ELR (cell line): ENCODE results near the gene SEC14L1.

ENCODE experiments used
- DNase-seq: peaks from one replicate; pipeline ENCODE4 v3.0.0-alpha.2; 2015; ENCODE audit warnings: low read depth

Gene SEC14L1

DNA sequence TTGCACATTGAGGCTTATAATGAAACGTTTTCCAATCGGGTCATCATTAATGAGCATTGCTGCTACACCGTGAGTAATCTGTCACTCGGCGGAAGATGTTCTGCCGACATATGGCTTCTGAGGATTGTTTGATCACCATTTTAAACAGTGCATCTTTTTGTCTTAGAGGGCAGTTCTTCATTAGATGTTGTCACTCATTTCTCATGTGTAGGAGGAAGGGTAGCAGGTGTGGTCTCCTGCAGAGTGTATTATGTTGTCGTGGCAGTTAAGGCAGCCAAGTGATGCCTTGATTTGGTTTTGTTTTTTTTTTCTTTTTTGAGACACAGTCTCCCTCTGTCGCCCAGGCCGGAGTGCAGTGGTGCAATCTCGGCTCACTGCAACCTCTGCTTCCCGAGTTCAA, 50.5 kb downstream of the SEC14L1 start:
- DNase-seq = no peak

- DNase-seq = no peak
Observed at GRCh38 chr17:77193653-77194052, 52.9 kb downstream of the SEC14L1 start.

DNA sequence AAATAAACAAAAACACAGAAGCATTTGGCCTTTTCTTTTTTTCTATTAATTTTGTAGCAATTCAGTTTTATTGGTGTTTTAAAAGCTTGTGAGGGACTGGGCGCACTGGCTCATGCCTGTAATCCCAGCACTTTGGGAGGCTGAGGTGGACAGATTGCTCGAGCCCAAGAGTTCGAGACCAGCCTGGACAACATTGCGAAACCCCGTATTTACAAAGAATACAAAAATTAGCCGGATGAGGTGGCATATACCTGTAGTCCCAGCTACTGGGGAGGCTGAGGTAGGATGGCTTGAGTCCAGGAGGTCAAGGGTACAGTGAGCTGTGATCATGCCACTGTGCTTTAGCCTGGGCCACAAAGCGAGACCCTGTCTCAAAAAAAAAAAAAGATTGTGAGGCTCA, 53.4 kb downstream of the SEC14L1 start:
- DNase-seq = no peak

DNA sequence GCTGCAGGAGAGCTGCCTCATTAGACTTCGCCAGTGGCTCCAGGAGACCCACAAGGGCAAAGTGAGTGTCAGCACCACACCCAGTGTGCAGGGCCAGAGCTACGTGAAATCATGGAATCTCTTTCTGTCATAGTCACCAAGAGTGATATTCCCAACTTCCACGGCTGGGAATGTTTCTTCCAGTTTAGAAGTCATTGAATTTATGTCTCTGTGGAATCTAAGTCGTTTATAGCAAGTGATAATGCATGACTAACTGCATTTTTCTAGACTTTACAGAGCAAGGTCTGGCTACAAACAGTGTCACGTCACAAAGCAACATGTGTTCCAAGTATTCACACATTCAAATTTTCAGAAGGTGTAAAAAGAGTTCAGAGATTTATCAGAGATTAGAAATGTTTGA, 55.5 kb downstream of the SEC14L1 start:
- DNase-seq = no peak

DNA sequence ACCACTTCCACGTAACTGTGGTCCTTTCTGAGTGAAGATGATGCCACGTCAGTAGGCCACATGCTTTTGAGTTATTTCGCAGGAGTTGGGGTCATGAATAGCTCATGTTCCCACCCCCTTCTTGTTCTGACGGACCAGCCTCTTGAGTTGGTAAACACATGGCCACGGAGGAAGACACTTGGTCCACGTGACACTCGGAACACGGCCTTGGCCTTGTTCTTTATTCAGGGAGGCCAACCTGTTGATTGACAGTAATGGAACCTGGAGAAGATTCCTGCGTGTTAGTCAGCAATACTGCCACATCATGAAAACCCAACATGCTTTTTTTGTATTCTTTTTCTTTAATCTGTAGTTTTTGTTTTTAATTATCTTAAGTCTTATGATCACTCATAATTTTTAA, 56.3 kb downstream of the SEC14L1 start:
- DNase-seq = no peak

- no peak for DNase-seq
Observed at GRCh38 chr17:77200711-77201110, 59.9 kb downstream of the SEC14L1 start.

- no peak for DNase-seq
Observed at GRCh38 chr17:77203436-77203835, 62.7 kb downstream of the SEC14L1 start.

GRCh38 chr17:77203846-77204245, 63.1 kb downstream of the SEC14L1 start:
- no peak for DNase-seq

DNA sequence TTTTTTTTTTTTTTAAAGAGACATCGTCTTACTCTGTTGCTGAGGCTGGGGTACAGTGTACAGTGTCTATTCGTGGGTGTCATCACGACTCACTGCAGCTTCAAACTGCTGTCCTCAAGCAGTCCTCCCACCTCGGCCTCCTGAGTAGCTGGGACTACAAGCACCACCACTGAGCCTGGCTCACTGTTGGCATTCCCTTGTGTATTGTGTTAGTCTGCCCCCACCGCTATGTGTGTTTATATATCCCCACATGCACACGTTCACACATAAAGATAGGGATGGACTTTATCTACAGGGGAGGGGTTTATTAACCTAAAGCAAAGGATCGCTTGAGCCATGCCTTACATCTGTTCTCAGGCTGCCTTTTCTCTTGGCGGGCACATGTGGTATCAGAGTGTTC, 63.8 kb downstream of the SEC14L1 start:
- DNase-seq = peak; percentile 23

GRCh38 chr17:77205396-77206125, 64.8 kb downstream of the SEC14L1 start:
- no peak for DNase-seq

- DNase-seq = peak; percentile 62
Observed at GRCh38 chr17:77206158-77206956, 65.6 kb downstream of the SEC14L1 start.

- no peak for DNase-seq
Observed at GRCh38 chr17:77207689-77208216, 67.0 kb downstream of the SEC14L1 start.

- peak; percentile 48 for DNase-seq
Observed at GRCh38 chr17:77208217-77208808, 67.5 kb downstream of the SEC14L1 start.

DNA sequence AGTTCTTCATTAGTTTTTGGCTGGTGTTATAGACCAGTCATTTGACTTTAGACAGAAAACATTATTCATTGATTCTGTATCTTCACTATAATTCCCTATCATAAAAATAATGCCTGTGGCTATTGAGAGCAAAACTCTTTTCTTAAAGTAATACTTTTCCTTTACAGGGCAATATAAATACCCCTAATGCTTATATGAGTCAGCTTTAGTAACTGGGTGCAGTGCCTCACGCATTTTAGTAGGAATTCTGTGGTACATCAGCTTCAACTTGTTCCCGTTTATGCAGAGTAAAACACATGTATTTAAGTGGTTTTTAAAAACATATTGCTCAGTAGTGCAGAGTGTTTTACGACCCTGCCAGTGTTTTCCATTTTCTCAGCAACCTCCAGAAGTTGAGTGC, 68.1 kb downstream of the SEC14L1 start:
- peak; percentile 30 for DNase-seq

- DNase-seq = no peak
Observed at GRCh38 chr17:77209330-77209748, 68.6 kb downstream of the SEC14L1 start.

GRCh38 chr17:77210331-77210730, 69.6 kb downstream of the SEC14L1 start:
- DNase-seq = no peak

DNA sequence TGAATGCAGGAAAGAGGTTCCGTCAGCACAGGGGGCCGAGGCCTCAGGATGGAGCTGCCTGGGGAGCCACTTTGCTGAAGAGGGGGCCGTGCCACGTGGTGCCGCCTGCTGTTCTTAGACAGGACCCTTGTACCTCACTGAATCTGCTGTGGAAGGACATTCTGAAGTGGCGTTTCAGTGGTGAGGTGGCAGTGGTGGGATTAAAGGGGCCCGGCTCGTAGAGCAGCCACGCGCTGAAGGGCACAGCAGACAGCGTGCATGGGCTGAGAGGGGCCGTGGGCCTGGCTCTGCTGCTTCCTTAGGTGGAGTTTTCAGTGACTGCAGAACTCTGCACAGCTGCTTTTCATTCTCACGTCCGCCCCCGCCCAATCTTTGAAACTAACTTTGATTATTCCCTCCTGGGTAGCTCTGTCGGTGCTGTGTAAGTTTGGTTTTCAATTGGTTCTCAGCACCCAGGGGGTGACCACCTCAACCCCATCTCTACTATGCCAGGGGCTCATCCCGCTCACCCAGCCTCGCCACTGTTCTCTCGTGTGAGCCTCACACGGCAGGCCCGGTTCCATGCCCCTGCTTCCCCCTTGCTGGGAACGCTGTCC, 70.3 kb downstream of the SEC14L1 start:
- no peak for DNase-seq

GRCh38 chr17:77211681-77212080, 70.9 kb downstream of the SEC14L1 start:
- DNase-seq = no peak

DNA sequence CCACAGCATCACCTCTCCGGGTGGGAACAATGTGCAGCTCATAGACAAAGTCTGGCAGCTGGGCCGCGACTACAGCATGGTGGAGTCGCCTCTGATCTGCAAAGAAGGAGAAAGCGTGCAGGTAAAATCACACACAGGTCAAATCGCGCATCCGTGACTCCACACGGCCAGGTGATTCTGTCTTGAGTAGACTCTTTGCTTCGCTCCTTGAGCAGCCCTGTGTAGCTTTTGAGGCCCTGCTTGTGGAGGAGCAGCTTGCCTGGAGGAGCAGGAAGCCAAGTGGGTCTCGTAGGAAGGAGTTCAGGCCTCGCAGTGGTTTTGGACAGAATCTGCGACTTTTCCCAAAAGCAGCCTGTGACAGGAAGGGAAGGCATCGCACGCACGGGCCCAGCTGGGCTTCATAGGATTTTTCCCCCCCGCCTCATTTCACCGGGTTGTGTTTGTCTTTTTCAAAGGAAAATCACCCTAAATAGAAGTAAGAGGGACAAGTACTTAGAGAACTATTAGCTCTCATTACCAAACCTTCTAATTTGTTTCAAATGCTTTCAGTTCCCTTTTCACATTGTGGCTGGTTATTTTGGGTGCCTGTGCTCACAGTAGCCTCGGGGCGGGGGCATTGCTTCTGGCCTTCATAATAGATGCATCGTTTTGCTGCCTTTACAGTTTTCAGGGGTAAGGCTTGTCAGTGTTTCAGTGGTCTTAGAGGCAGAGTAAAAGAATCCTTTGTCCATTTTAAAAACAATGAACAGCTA, 71.5 kb downstream of the SEC14L1 start:
- no peak for DNase-seq

DNA sequence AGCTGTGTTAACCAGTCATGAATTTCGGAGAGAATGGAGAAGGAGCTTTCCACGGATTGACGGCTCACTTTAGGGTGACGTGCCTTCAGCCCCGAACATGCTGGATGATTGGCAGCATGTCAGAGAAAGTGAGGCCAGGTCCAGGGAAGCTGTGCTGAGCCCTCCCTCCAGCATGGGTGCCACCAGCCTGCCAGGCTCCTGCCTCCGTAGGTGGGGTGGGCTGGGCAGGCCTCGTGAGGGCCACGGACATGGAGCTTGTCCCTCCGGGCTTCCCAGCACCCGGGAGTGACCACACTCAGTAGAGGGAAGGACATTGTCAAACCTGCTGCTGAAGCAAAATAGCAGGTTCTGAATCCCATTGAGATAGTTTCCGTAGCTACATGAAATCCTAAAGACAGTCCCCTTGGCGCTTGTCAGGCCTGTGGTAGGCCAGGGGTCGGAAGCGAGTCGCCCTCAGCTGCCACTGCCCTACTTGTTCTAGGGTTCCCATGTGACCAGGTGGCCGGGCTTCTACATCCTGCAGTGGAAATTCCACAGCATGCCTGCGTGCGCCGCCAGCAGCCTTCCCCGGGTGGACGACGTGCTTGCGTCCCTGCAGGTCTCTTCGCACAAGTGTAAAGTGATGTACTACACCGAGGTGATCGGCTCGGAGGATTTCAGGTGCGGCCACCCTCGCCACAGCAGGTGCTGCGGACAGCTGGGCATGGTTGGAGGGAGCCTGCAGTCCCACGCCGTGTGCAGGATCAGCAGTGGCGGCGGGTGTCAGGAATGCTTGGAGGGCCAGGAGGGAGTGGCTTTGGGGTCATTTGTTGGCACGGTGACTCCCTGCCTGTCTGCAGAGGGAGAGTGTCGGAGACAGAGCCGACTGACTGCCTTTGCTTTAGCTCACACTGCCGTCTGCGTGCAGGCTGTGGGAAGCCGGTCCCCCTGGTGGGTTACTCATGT, 72.3 kb downstream of the SEC14L1 start:
- no peak for DNase-seq

GRCh38 chr17:77213778-77214132, 73.0 kb downstream of the SEC14L1 start:
- no peak for DNase-seq
